ENCODE data around the gene PRKG1. TPM values are rescaled to one million over a fixed set of nuclear protein-coding genes. Genes with fewer than 3 reads are reported as not detected.
"Not testable (repeated sequence)": the region's sequence is repeated elsewhere in the genome, so short reads cannot be mapped to it uniquely, and the experiment has no call there.

The PRKG1 gene
- polyA plus RNA-seq, 1 donor from 2014 or later: 0.36 TPM

DNA sequence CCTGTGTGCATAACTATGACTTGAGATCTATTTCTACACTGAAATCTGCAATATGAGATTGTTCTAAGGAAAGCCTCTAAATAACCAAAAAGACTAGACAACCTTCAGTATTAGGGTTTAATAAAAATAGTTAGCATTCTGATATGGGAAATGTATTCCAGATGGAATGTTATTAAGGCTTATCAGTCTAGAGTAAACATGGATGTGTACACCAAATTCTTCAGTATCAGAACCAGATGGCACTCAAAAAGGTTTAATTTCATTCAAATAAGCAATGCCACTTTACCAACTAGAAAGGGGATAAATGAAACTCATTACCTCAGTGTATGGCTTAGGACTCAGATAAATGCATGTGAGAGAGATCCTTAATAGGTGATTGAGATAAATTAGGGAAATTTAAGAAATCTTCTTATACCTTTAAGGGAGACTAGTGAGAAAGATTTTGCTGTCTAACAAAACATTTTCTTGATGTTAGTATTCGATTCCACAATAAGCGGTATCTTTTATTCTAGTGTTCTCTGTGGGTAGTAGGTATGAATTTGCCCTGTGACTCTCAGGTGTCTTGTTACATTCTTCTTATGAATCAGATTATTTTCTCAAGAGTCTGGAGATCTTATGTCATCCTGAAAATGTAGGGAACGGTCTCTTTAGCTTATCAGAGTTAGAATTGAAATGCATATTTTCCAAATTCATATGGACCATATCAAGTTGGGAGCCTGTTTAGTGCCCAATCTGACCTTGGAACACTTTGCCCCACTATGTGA, 159.2 kb downstream of the PRKG1 start:
- H3K4me3 Mint-ChIP-seq: no peak overlapping the region
- H3K27me3 Mint-ChIP-seq: no peaks in the 10 kb centered on the region
- H3K36me3 Mint-ChIP-seq: no peaks in the 10 kb centered on the region
- no peak overlapping the region for H3K27ac Mint-ChIP-seq
- H3K9me3 Mint-ChIP-seq: no peaks in the 10 kb centered on the region
- no peaks in the 10 kb centered on the region for H3K4me1 Mint-ChIP-seq

DNA sequence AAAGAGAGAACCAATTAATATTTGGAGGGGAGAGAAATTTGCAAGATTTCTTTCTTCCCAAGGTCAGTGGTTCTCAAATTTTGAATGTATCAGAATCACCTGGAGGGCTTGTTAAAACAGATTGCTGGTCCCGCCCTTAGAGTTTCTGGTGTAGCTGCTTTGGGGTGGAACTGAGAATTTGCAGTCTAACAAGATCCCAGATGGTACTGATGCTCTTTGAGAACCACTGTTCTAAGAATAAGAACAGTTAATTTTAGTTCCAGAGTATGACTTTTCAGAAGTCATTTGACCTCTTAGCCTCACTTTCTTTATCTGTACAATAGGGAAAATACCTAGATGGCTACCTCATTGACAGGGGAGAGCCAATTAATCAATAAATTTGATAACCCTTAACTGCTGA, 161.6 kb downstream of the PRKG1 start:
- no peaks in the 10 kb centered on the region for H3K9me3 Mint-ChIP-seq
- H3K27me3 Mint-ChIP-seq: no peaks in the 10 kb centered on the region
- H3K27ac Mint-ChIP-seq: no peak overlapping the region
- no peak overlapping the region for H3K4me3 Mint-ChIP-seq
- H3K36me3 Mint-ChIP-seq: no peaks in the 10 kb centered on the region
- H3K4me1 Mint-ChIP-seq: no peaks in the 10 kb centered on the region

DNA sequence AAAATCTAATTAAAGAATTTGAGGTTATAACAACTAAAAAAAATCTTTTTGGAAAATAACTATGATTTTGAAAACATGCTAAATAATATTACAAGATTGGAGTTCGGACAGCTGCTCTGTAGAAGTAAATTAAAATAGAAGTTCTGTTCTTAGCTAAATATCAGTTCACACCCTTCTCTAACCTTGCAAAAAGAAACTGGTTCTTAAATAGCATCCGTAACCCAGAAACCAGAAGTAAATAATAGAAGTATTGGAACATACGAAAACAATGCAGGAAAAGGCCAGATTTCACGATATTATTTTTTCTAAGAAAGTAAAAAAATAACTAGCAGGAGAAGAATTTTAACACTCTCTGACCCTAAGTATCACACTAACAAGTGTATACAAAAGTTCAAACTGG, 164.7 kb downstream of the PRKG1 start:
- no peaks in the 10 kb centered on the region for H3K27me3 Mint-ChIP-seq
- H3K9me3 Mint-ChIP-seq: no peaks in the 10 kb centered on the region
- H3K4me1 Mint-ChIP-seq: no peaks in the 10 kb centered on the region
- H3K36me3 Mint-ChIP-seq: no peaks in the 10 kb centered on the region
- no peak overlapping the region for H3K4me3 Mint-ChIP-seq
- no peak overlapping the region for H3K27ac Mint-ChIP-seq

DNA sequence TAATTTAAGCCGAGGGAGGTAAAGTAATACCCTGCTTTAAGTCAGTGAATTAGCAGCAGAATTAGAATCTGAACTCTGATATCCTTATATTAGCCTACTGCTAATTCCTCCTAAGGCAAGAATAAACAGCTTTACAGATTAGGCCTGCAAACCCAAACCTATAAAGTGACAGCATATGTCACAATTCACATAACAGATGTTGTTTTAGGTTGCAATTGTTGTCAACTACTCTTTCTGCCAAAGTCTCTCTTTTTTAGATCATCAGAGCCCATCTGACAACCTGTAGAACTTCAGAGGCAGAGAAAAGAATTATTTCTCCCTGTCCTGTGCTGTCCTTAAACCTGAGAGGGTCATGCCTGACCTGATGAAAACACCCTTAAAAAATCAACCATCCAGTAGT, 167.2 kb downstream of the PRKG1 start:
- no peak overlapping the region for H3K27ac Mint-ChIP-seq
- no peaks in the 10 kb centered on the region for H3K4me1 Mint-ChIP-seq
- no peaks in the 10 kb centered on the region for H3K27me3 Mint-ChIP-seq
- H3K4me3 Mint-ChIP-seq: no peak overlapping the region
- peaks cover 0 to 3% (median 0%) of the 10 kb centered on the region in 3 donors for H3K9me3 Mint-ChIP-seq
- no peaks in the 10 kb centered on the region for H3K36me3 Mint-ChIP-seq

DNA sequence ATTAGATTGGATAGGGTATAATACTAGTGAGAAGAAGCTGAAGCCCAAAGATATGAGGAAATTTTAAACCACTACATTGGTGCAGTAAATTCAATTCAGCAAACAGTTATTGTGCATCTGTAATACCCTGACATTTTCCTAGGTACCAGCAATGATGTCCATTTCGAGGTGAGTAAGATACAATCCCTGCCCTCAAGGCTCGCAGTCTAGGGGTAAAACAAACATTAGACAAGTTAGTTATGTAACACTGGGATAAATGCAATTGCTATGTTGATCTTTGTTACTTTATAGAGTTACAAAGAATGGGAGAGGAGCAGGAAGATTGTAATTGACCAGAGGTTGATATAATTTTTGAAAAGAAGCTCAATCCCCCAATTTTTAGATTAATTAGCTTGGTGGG, 168.1 kb downstream of the PRKG1 start:
- Mint-ChIP-seq H3K9me3 (peaks cover 0 to 4% (median 0%) of the 10 kb centered on the region in 3 donors), H3K4me3 (no peak overlapping the region), H3K4me1 (no peaks in the 10 kb centered on the region), H3K27me3 (no peaks in the 10 kb centered on the region), H3K27ac (no peak overlapping the region), H3K36me3 (no peaks in the 10 kb centered on the region)

DNA sequence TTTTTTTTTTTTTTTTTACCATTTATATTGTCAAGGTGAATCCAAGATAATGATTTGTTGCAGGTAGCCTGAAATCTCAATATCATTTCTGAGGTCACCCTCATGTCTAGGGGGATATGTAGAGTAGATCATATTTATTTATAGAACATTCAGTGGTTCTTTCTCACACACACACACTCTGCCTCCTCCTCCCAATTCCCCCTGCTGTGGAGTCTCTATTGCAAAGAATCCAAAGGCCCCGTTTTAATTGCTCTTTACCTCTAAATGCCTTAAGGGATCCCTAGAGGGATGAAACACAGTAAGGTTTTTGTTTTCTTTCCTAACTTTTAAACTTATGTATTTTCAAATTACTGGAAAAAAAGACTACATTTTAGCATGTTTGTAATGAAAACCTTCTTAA, 170.0 kb downstream of the PRKG1 start:
- H3K27me3 Mint-ChIP-seq: no peaks in the 10 kb centered on the region
- H3K27ac Mint-ChIP-seq: no peak overlapping the region
- no peaks in the 10 kb centered on the region for H3K4me1 Mint-ChIP-seq
- no peaks in the 10 kb centered on the region for H3K36me3 Mint-ChIP-seq
- peaks cover 0 to 4% (median 0%) of the 10 kb centered on the region in 3 donors for H3K9me3 Mint-ChIP-seq
- H3K4me3 Mint-ChIP-seq: no peak overlapping the region

DNA sequence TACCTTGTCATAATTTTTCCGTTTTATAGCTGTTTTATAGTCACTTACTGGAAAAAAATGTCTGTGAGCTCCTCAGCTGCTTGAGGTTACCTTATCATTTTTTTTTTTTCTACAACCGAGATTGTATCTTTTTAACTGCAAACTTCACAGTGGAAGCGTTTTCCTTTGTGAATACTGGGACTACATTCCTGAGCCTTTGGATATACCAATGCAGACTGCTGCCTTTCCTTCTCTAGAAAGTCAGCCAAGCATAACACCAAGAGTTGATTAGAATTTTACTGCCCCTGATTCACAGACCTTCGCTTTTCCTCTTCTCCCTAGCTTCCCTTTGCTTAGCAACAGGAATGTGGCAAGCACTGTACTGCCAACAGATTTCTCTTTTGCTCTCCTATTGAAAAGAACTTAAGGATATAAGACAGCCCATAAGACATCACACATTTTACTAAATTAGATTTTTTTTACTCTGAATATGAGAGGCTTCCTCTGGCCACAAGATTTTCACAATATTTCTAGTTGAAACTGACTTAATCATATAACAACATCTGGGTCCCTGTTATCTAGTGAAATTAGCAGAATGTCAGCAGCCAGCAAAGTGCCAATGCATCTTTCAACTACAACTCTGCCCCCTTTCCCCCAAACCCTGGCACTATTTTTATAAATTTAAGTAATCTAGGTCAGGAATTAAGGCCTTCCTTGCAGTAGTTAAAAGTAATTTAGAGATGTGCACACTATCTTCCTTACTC, 170.6 kb downstream of the PRKG1 start:
- Mint-ChIP-seq H3K27me3 (no peaks in the 10 kb centered on the region), H3K4me1 (no peaks in the 10 kb centered on the region), H3K36me3 (no peaks in the 10 kb centered on the region), H3K9me3 (peaks cover 0 to 4% (median 0%) of the 10 kb centered on the region in 3 donors), H3K4me3 (no peak overlapping the region), H3K27ac (no peak overlapping the region)

DNA sequence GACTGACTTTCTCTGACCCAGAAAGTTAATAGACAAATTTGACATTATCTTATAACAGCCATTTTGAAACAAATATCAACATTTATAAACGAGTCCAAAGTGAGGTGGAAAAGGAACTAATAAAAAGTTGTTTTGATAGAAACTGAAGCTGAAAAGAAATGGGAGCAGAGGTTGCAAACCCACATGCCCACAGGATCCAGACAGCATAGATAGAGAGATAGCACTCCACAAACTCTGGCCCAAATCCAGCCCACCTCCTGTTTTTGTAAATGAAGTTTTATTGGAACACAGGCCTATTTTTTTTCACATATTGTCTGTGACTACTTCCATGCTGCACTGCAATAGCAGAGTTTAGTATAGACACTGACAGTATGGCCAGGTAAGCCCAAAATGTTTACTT, 171.9 kb downstream of the PRKG1 start:
- Mint-ChIP-seq H3K4me1 (no peaks in the 10 kb centered on the region), H3K36me3 (no peaks in the 10 kb centered on the region), H3K27ac (no peak overlapping the region), H3K27me3 (no peaks in the 10 kb centered on the region), H3K9me3 (peaks cover 0 to 4% (median 0%) of the 10 kb centered on the region in 3 donors), H3K4me3 (no peak overlapping the region)

DNA sequence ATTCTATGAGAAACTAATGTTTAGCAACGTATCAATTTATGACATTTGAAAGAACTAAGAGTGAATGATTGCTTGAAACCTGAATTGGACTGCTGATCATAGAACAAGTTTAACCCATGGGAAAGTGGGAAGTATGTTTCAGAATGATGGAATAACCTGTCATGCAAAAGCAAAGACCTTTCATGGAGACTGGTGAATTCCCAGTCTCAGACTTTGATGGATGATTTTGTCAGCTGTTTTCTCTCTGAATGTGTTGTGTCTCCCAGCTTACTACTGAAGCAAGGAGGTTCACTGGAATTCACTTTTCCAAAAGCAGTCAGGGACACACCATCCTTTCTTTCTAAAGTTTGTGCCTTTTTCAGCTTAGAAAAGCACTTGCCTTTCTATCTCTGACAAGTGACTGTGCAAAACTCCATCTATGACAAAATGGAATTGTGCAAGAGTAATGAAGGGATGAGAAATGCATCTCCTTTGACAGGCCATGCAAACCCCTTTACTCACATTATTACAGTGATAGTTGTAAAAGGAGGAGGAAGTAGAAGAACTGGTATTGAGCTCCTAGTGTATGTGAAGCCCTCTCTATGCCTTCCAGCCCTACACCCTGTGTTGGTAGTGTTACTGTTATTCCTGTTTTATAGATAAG, 176.1 kb downstream of the PRKG1 start:
- Mint-ChIP-seq H3K27ac (no peak overlapping the region), H3K27me3 (peaks cover 3% of the 10 kb centered on the region), H3K4me1 (no peaks in the 10 kb centered on the region), H3K4me3 (no peak overlapping the region), H3K36me3 (no peaks in the 10 kb centered on the region), H3K9me3 (peaks cover 0 to 1% (median 0%) of the 10 kb centered on the region in 3 donors)

DNA sequence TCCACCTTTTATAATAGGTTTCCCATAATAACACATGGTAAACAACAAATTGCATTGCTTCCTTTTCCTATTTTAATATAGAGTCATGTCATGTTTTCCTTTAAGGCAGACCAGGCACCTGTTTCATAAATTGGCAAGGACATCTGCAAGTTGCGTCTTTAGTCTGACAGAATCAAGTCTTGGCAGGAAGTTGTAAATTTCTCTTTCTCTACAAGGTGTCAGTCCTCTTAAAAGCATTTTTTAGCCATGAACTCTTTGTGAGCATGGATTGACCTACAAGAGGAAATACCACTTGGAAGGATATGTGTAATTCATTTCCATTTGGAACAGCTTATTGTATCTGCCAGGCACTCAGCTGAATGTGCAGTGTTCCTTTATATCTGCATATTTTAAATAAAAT, 176.8 kb downstream of the PRKG1 start:
- H3K9me3 Mint-ChIP-seq: peaks cover 0 to 1% (median 0%) of the 10 kb centered on the region in 3 donors
- H3K4me3 Mint-ChIP-seq: no peak overlapping the region
- peaks cover 3% of the 10 kb centered on the region for H3K27me3 Mint-ChIP-seq
- no peak overlapping the region for H3K27ac Mint-ChIP-seq
- no peaks in the 10 kb centered on the region for H3K36me3 Mint-ChIP-seq
- H3K4me1 Mint-ChIP-seq: no peaks in the 10 kb centered on the region

DNA sequence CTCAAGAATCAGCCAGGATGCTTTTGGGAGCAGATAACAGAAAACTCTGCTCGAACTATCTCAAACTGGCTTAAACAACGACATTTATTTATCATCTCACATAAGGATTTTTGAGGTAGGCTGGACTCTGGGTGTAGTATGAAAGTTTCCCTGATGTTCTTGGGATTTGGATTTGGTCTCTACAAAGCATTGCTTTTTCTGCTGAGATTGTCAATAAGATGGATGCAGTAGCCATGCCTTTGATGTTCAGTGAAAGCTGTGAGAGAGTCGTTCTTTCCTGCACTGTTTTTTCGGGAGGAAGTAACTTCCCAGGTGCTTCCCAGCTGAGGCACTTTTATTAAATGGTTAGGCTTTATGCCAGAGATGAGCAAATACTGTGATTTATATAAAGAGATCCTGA, 181.1 kb downstream of the PRKG1 start:
- Mint-ChIP-seq H3K36me3 (no peaks in the 10 kb centered on the region), H3K27me3 (peaks cover 3% of the 10 kb centered on the region), H3K9me3 (no peaks in the 10 kb centered on the region), H3K27ac (no peak overlapping the region), H3K4me1 (no peaks in the 10 kb centered on the region), H3K4me3 (no peak overlapping the region)

DNA sequence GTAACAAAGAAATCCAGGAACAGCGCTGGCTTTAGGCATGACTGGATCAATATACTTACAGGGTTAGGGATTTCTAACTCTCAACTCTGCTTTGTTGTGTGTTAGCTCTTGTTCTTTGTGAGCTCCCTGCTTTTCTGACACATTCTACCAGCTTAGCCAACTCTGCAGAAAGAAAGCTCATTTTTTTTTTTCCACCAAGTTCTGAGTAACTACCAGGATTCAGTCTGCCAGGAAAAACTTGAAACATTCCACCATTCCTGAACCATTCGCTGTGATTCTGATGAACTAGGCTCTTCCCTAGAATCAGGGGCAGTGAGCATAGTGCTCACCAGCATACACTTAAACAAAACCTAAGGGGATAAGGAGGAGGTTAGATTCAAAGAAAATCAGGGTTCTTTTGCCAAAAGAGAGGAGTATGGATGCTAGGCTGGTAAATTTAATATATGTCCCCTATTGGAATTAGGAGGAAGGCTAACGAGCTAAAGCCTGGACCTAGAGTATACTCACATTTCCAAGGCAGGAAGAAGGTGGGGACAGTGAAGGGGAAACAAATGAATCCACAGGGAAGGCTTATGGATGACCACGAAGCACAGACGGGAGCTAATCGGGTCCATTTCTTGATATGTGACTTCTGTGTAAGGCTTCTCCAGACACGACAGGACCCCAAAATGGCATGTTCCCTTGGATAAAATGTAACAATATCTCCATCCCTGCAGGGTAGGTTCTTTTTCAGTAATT, 183.4 kb downstream of the PRKG1 start:
- Mint-ChIP-seq H3K27ac (no peak overlapping the region), H3K27me3 (peaks cover 2% of the 10 kb centered on the region), H3K9me3 (peaks cover 0 to 3% (median 0%) of the 10 kb centered on the region in 3 donors), H3K4me1 (no peaks in the 10 kb centered on the region), H3K4me3 (no peak overlapping the region), H3K36me3 (no peaks in the 10 kb centered on the region)

DNA sequence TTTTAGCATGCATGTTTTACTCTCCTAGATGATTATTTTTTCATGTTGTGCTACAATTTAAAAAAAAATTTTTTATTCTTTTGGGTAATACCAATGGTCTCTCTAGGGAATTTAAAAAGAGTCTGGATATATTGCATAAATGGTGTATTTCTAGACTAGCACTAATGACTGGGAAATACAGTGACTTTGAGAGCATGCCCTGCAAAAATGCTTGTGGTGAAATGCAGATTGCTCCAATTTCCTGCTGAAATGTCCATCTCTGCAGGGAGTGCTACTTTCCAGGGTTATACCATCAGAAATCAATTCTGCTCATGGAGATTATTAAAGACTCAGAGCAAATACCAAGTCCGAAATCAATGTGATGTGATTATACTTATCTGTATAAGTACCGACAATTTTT, 186.1 kb downstream of the PRKG1 start:
- no peaks in the 10 kb centered on the region for H3K27me3 Mint-ChIP-seq
- no peaks in the 10 kb centered on the region for H3K4me1 Mint-ChIP-seq
- peaks cover 0 to 3% (median 0%) of the 10 kb centered on the region in 3 donors for H3K9me3 Mint-ChIP-seq
- no peak overlapping the region for H3K4me3 Mint-ChIP-seq
- no peaks in the 10 kb centered on the region for H3K36me3 Mint-ChIP-seq
- no peak overlapping the region for H3K27ac Mint-ChIP-seq

DNA sequence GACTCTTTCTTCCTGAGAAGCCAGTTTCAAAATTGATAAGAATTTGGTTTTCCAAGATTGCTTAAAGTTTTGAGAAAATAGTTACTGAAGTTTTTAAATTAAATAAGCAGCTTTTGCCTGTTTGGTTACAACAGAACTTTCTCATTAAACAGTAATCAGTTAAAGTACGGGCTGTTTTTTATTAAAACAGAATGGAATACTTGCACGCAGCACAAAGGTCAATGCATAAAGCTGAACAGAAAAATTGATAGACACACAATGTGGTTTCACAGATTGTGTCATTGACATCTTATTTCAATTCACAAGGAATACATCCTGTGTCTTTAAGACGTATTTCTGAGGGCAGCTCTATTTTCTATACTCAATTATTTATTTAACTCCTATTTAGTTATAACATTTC, 192.2 kb downstream of the PRKG1 start:
- peaks cover 0 to 6% (median 0%) of the 10 kb centered on the region in 3 donors for H3K9me3 Mint-ChIP-seq
- no peak overlapping the region for H3K4me3 Mint-ChIP-seq
- no peaks in the 10 kb centered on the region for H3K27me3 Mint-ChIP-seq
- no peaks in the 10 kb centered on the region for H3K4me1 Mint-ChIP-seq
- no peak overlapping the region for H3K27ac Mint-ChIP-seq
- no peaks in the 10 kb centered on the region for H3K36me3 Mint-ChIP-seq

DNA sequence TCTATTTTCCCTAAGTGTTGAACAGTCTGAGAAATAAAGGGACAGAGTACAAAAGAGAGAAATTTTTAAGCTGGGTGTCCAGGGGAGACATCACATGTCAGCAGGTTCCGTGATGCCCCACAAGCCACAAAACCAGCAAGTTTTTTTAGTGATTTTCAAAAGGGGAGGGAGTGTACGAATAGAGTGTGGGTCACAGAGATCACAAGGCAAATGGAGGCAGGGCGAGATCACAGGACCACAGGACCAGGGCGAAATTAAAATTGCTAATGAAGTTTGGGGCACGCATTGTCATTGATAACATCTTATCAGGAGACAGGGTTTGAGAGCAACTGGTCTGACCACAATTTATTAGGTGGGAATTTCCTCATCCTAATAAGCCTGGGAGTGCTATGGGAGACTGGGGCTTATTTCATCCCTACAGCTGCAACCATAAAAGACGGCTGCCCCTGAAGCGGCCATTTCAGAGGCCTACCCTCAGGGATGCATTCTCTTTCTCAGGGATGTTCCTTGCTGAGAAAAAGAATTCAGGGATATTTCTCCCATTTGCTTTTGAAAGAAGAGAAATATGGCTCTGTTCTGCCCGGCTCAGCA, 193.8 kb downstream of the PRKG1 start:
- H3K27ac Mint-ChIP-seq, H3K4me3 Mint-ChIP-seq, H3K4me1 Mint-ChIP-seq, H3K27me3 Mint-ChIP-seq, H3K9me3 Mint-ChIP-seq, H3K36me3 Mint-ChIP-seq: not testable (repeated sequence)

All from IgD-negative memory B cell (primary cell).